SU-DHL-6 (cell line): ENCODE data around the gene CHURC1.

Source experiments
- EZH2phosphoT487 ChIP-seq: fragments of 200-600 bp; sonication (generic), shearing (Covaris generic); conservative IDR thresholded peaks from 2 replicates; pipeline ENCODE4 v1.6.1; 2018; ENCODE audit warnings: mild to moderate bottlenecking, antibody characterized with exemption, low read length, moderate library complexity, mixed read lengths
- TF ChIP-seq, protein P1 (sequence below): fragments of 200-600 bp; sonication (generic); IDR thresholded peaks from one replicate; pipeline ENCODE4 v1.5.1; 2017; ENCODE audit warnings: antibody characterized with exemption, mild to moderate bottlenecking, low read length, moderate library complexity; ENCODE audit not compliant: insufficient read depth, poor library complexity, severe bottlenecking

DNA sequence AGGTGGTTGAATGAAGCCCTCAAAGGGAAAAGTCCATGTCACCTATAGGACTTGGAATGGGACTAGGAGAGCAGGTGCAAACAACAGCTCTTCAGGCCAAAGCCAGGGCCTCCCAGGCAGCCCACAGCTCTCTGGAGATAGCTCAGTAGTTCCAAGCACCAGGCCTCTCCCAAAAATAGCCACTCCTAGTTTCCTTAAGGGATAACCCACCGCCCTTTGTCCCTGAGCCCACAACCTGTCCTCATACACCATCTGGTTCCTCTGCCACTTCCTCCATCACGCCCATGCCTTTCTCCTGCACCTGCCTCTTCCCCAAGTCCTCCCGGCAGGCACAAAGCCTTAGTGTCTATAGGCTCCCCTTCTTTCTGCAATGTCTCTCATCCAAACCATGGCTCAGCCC, 55.8 kb downstream of the CHURC1 start:
- TF ChIP-seq, protein P1, sequence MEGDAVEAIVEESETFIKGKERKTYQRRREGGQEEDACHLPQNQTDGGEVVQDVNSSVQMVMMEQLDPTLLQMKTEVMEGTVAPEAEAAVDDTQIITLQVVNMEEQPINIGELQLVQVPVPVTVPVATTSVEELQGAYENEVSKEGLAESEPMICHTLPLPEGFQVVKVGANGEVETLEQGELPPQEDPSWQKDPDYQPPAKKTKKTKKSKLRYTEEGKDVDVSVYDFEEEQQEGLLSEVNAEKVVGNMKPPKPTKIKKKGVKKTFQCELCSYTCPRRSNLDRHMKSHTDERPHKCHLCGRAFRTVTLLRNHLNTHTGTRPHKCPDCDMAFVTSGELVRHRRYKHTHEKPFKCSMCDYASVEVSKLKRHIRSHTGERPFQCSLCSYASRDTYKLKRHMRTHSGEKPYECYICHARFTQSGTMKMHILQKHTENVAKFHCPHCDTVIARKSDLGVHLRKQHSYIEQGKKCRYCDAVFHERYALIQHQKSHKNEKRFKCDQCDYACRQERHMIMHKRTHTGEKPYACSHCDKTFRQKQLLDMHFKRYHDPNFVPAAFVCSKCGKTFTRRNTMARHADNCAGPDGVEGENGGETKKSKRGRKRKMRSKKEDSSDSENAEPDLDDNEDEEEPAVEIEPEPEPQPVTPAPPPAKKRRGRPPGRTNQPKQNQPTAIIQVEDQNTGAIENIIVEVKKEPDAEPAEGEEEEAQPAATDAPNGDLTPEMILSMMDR: no peak
- TF ChIP-seq EZH2phosphoT487: no peak
